ENCODE results near the gene WBP2. TPM values are rescaled to one million over a fixed set of nuclear protein-coding genes. Genes with fewer than 3 reads are reported as not detected.

Gene WBP2
- total and polyA plus RNA-seq, 10 of the 15 experiments (the other 5 are each of a cell fraction or from before 2014, with no cell fraction given), result 1.5 to 57.3 (median 27.5) TPM

GRCh38 chr17:75891022-75891604 lies 36.0 kb upstream of the WBP2 start (continued):
- TF ChIP-seq, protein P1, sequence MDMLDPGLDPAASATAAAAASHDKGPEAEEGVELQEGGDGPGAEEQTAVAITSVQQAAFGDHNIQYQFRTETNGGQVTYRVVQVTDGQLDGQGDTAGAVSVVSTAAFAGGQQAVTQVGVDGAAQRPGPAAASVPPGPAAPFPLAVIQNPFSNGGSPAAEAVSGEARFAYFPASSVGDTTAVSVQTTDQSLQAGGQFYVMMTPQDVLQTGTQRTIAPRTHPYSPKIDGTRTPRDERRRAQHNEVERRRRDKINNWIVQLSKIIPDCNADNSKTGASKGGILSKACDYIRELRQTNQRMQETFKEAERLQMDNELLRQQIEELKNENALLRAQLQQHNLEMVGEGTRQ (IDR thresholded peaks at IDR 0.05; ENCODE audit: borderline replicate concordance, low read depth, low read length), result no peak
- TF ChIP-seq SREBF2 (IDR thresholded peaks at IDR 0.05; ENCODE audit: low read length), result no peak
- TF ChIP-seq TCF12 (IDR thresholded peaks at IDR 0.05; ENCODE audit: low read depth, low read length), result no peak

DNA sequence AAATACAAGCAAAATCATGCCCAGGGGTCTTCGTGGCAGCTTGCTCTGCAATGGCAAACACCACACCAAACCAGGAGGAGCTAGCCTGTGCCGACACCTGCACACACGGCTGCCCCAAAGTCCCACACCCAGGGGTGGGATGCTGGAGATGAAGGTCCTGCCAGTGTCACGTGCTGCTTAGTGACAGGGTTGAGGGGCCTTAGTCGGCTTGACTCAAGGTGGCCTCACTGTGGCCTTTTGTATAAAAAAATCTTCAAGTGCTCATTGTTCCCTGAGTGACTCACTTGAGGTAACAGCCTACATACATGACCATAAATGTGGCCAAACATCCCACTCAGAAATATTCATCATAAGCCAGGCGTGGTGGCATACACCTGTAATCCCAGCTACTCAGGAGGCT lies 34.3 kb upstream of the WBP2 start:
- intact Hi-C loops (cut with micrococcal nuclease; ENCODE audit: unreplicated experiment) (no loop called here), in situ Hi-C loops (cut with MboI) (no loop called here)
- Histone ChIP-seq H3K9me3 (replicated peaks; ENCODE audit: control insufficient read depth, insufficient read depth, low read length) (no peaks in the 10 kb centered on the region), H3K4me2 (ENCODE audit: control insufficient read depth, insufficient read depth) (no peak overlapping the region), H3K27me3 (replicated peaks in 1 of 2; ENCODE audit: control insufficient read depth in 2 of 2, insufficient read depth in 2 of 2, low read length in 1 of 2) (no peaks in the 10 kb centered on the region), H3K4me1 (ENCODE audit: control insufficient read depth, insufficient read depth, low read length) (no peaks in the 10 kb centered on the region), H2AFZ (ENCODE audit: control insufficient read depth, low read depth, low read length) (no peak overlapping the region), H3K36me3 (ENCODE audit: control insufficient read depth in 2 of 2, insufficient read depth in 2 of 2, low read length in 1 of 2) (peaks cover 0 to 4% of the 10 kb centered on the region in 2 experiments; a peak in 3 of 4 replicates), H3K79me2 (ENCODE audit: control insufficient read depth, insufficient read depth, low read length) (no peaks in the 10 kb centered on the region; the same call in 1 of the 2 replicates), H4K20me1 (ENCODE audit: control insufficient read depth, insufficient read depth) (no peaks in the 10 kb centered on the region), H3K9ac (ENCODE audit: control insufficient read depth, insufficient read depth, low read length) (no peak overlapping the region), H3K4me3 (no peak overlapping the region), H3K27ac (ENCODE audit: control insufficient read depth, insufficient read depth) (no peak overlapping the region)
- SMC1A ChIA-PET (ENCODE audit: uncharacterized antibody, unreplicated experiment), result interaction anchor here (1.8 kb wide), 1 partner anchor 14 kb away, joined by 6 read pairs; no protein-coding TSS in a partner anchor
- RAD21 ChIA-PET (ENCODE audit: unreplicated experiment), result interaction anchor here (1.2 kb wide), 1 partner anchor 33 kb away, joined by 4 read pairs; no protein-coding TSS in a partner anchor
- BruUV-seq (replicated peaks), result TSS peak; percentile 61
- TF ChIP-seq ZNF384 (IDR thresholded peaks at IDR 0.05; ENCODE audit: borderline replicate concordance, low read depth, low read length) (no peak), BHLHE40 (IDR thresholded peaks at IDR 0.05; ENCODE audit: borderline replicate concordance in 1 of 2, low read depth in 2 of 2, low read length in 1 of 2) (0 out of 4 replicates have a peak, but pooled peaks of 1 of the 2 experiments have one; percentile 48)
- TF ChIP-seq, protein P2, sequence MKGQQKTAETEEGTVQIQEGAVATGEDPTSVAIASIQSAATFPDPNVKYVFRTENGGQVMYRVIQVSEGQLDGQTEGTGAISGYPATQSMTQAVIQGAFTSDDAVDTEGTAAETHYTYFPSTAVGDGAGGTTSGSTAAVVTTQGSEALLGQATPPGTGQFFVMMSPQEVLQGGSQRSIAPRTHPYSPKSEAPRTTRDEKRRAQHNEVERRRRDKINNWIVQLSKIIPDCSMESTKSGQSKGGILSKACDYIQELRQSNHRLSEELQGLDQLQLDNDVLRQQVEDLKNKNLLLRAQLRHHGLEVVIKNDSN (IDR thresholded peaks at IDR 0.05; ENCODE audit: borderline replicate concordance, extremely low read length, insufficient read depth, low read depth, low read length), result peak; percentile 51
- no peak for DNase-seq (ENCODE audit: low read depth, low spot score)
- no peak for FAIRE-seq
- POLR2A ChIA-PET, result interaction anchor here (0.7 kb wide), 1 partner anchor 147 kb away, joined by 5 read pairs; no protein-coding TSS in a partner anchor
- 87% methylated on average over 6 of the region's 6 CpGs for WGBS (ENCODE audit: insufficient coverage, insufficient replicate concordance, low lambda C conversion rate, missing lambda C conversion rate)
- ATAC-seq, result peak; percentile 44; the same call in 2 of the 3 replicates
- CTCF ChIA-PET, result interaction anchor here (1.6 to 2.2 kb wide), 2 partner anchors 10 to 289 kb away, joined by 4 read pairs; no protein-coding TSS in a partner anchor

Data from GM12878 (cell line).